HCT116 (cell line): ENCODE data around the gene CXCR5. TPM values are rescaled to one million over a fixed set of nuclear protein-coding genes. Genes with fewer than 3 reads are reported as not detected.

ENCODE experiments used
- ATAC-seq: fragments of 200-7000 bp; cut with Tn5 transposase; 2 replicates; pipeline ENCODE4 v1.9.1; 2020; ENCODE audit warnings: mild to moderate bottlenecking, moderate library complexity
- BruUV-seq: library from RNA; stranded (reverse); fragments of 400-500 nt; replicated peaks from 2 replicates; lab custom pipeline; 2021; lab: Mats Ljungman, UMichigan
- CTCF ChIA-PET: fragments of 300-600 bp; sonication (Branson Sonifier 250); formaldehyde crosslinking; loops from one replicate; lab custom pipeline; 2021; ENCODE audit warnings: antibody characterized with exemption; lab: Charles Lee
- POLR2A ChIA-PET: fragments of 300-600, 350-600 bp; sonication (Branson Sonifier 250); formaldehyde crosslinking; loops from one replicate; lab custom pipeline; 2021; ENCODE audit warnings: antibody characterized with exemption; lab: Charles Lee
- RAD21 ChIA-PET, 2 experiments: fragments of 300-600 bp; sonication (Branson Sonifier 250); formaldehyde crosslinking; loops; one replicate each; lab custom pipeline; 2023; ENCODE audit warnings: low total read pairs in 2 of 2; ENCODE audit not compliant: uncharacterized antibody in 2 of 2, unreplicated experiment in 2 of 2, low non-redundant PET in 1 of 2; lab: Charles Lee
- DNase-seq: peaks from one replicate; pipeline ENCODE4 v3.0.0-alpha.2; 2010; ENCODE audit warnings: low read depth, low spot score
- H2AFZ ChIP-seq: fragments of 200-600 bp; shearing (Covaris generic), sonication (generic); 2 replicates; pipeline ENCODE4 v1.6.1; 2017; ENCODE audit warnings: low read depth, mixed run types, mixed read lengths, antibody characterized with exemption, low read length; ENCODE audit not compliant: poor library complexity, severe bottlenecking
- H3K27ac ChIP-seq: 2 replicates; pipeline ENCODE4 v1.5.1; 2012; ENCODE audit warnings: low read depth, low read length
- H3K27me3 ChIP-seq: fragments of 200-600 bp; sonication (generic); 2 replicates; pipeline ENCODE4 v1.6.1; 2016; ENCODE audit warnings: mixed run types, low read length, mixed read lengths; ENCODE audit not compliant: insufficient read depth
- H3K36me3 ChIP-seq, 2 experiments: fragments of 200-500 bp in 1 of 2; fragments of 200-600 bp in 1 of 2; sonication (Bioruptor generic) in 1 of 2; sonication (generic) in 1 of 2; 2 replicates each; pipeline versions ENCODE4 v1.5.1 to v1.6.1; 2014 to 2016; ENCODE audit warnings: low read length in 2 of 2, inconsistent platforms in 1 of 2, mixed read lengths in 1 of 2, mixed run types in 1 of 2; ENCODE audit not compliant: insufficient read depth in 2 of 2, control insufficient read depth in 1 of 2
- H3K4me1 ChIP-seq, 2 experiments: fragments of 200-600 bp in 1 of 2; sonication (generic) in 1 of 2; 2 replicates each; pipeline versions ENCODE4 v1.5.1 to v1.6.1; 2012 to 2017; ENCODE audit warnings: low read length in 2 of 2, inconsistent platforms in 1 of 2, mild to moderate bottlenecking in 1 of 2, mixed read lengths in 1 of 2, mixed run types in 1 of 2, moderate library complexity in 1 of 2; ENCODE audit not compliant: insufficient read depth in 2 of 2, control insufficient read depth in 1 of 2
- H3K4me2 ChIP-seq: fragments of 200-600 bp; sonication (generic); 2 replicates; pipeline ENCODE4 v1.6.1; 2017; ENCODE audit warnings: mixed run types, low read length, mixed read lengths
- H3K4me3 ChIP-seq, 2 experiments: fragments of 200-600 bp in 1 of 2; sonication (generic) in 1 of 2; replicated peaks in 1 of 2; 2 replicates each; pipeline ENCODE4 v1.5.1; 2011 to 2016; ENCODE audit warnings: low read length in 2 of 2, control low read depth in 1 of 2, low read depth in 1 of 2, mild to moderate bottlenecking in 1 of 2, mixed read lengths in 1 of 2, mixed run types in 1 of 2
- H3K79me2 ChIP-seq: fragments of 200-600 bp; sonication (generic); 2 replicates; pipeline ENCODE4 v1.6.1; 2017; ENCODE audit warnings: mild to moderate bottlenecking, mixed run types, low read length, moderate library complexity, mixed read lengths; ENCODE audit not compliant: insufficient read depth
- H3K9ac ChIP-seq: fragments of 200-600 bp; sonication (generic); 2 replicates; pipeline ENCODE4 v1.6.1; 2016; ENCODE audit warnings: low read length, mixed read lengths
- H3K9me2 ChIP-seq: fragments of 200-600 bp; sonication (generic), shearing (Covaris generic); 2 replicates; pipeline ENCODE4 v1.6.1; 2017; ENCODE audit warnings: mixed run types, mild to moderate bottlenecking, moderate library complexity; ENCODE audit not compliant: insufficient read depth
- H3K9me3 ChIP-seq, 2 experiments: fragments of 200-500 bp in 1 of 2; fragments of 200-600 bp in 1 of 2; sonication (Bioruptor generic) in 1 of 2; sonication (generic) in 1 of 2; 2 replicates each; pipeline ENCODE4 v1.6.1; 2014 to 2017; ENCODE audit warnings: low read length in 2 of 2, mixed read lengths in 2 of 2, inconsistent platforms in 1 of 2, low read depth in 1 of 2, mild to moderate bottlenecking in 1 of 2, mixed run types in 1 of 2, moderate library complexity in 1 of 2; ENCODE audit not compliant: control insufficient read depth in 1 of 2, insufficient read depth in 1 of 2
- H4K20me1 ChIP-seq: fragments of 200-600 bp; sonication (generic), shearing (Covaris generic); 2 replicates; pipeline ENCODE4 v1.6.1; 2017; ENCODE audit warnings: mixed run types, mild to moderate bottlenecking, moderate library complexity; ENCODE audit not compliant: insufficient read depth
- EGR1 ChIP-seq: IDR thresholded peaks from 2 replicates; pipeline ENCODE4 v1.6.1; 2012; ENCODE audit warnings: low read depth
- POLR2A ChIP-seq: IDR thresholded peaks from 2 replicates; pipeline ENCODE4 v1.7.0; 2011; ENCODE audit warnings: borderline replicate concordance; ENCODE audit not compliant: insufficient read depth, insufficient read length; ENCODE audit errors: extremely low read depth
- SIN3A ChIP-seq: IDR thresholded peaks from 2 replicates; pipeline ENCODE4 v1.6.1; 2012; ENCODE audit warnings: low read depth
- SP1 ChIP-seq: IDR thresholded peaks from 2 replicates; pipeline ENCODE4 v1.6.1; 2012; ENCODE audit warnings: low read depth
- TCF7L2 ChIP-seq: IDR thresholded peaks from 2 replicates; pipeline ENCODE4 v1.7.0; 2011; ENCODE audit warnings: borderline replicate concordance, inconsistent platforms; ENCODE audit not compliant: insufficient read depth, insufficient read length; ENCODE audit errors: extremely low read depth
- YY1 ChIP-seq: IDR thresholded peaks from 2 replicates; pipeline ENCODE4 v1.6.1; 2011; ENCODE audit warnings: low read length, low read depth, moderate library complexity, mild to moderate bottlenecking; ENCODE audit not compliant: insufficient replicate concordance; ENCODE audit errors: extremely low read depth
- ZFX ChIP-seq: fragments of 450-650 bp; IDR thresholded peaks from 2 replicates; pipeline ENCODE4 v1.6.1; 2017
- intact Hi-C: fragments of 100-400 bp; cut with micrococcal nuclease; formaldehyde crosslinking; loops from 2 replicates; pipeline ENCODE4 v1.10.0; 2022
- total RNA-seq: library from RNA; stranded (reverse); gene quantifications from one replicate; pipeline ENCODE4 v1.2.1, GENCODE V29; 2021; ENCODE audit not compliant: unreplicated experiment
- TF ChIP-seq, protein P1 (sequence below): IDR thresholded peaks from 2 replicates; pipeline ENCODE4 v1.6.1; 2012; ENCODE audit warnings: low read depth
- TF ChIP-seq, protein P2 (sequence below): IDR thresholded peaks from 2 replicates; pipeline ENCODE4 v1.6.1; 2012
- TF ChIP-seq, protein P3 (sequence below): IDR thresholded peaks from 2 replicates; pipeline ENCODE4 v1.6.1; 2011; ENCODE audit warnings: mild to moderate bottlenecking, low read length, moderate library complexity; ENCODE audit not compliant: insufficient replicate concordance; ENCODE audit errors: extremely low read depth

CXCR5 gene
- total RNA-seq, 1 experiment from 2014 or later: not detected

DNA sequence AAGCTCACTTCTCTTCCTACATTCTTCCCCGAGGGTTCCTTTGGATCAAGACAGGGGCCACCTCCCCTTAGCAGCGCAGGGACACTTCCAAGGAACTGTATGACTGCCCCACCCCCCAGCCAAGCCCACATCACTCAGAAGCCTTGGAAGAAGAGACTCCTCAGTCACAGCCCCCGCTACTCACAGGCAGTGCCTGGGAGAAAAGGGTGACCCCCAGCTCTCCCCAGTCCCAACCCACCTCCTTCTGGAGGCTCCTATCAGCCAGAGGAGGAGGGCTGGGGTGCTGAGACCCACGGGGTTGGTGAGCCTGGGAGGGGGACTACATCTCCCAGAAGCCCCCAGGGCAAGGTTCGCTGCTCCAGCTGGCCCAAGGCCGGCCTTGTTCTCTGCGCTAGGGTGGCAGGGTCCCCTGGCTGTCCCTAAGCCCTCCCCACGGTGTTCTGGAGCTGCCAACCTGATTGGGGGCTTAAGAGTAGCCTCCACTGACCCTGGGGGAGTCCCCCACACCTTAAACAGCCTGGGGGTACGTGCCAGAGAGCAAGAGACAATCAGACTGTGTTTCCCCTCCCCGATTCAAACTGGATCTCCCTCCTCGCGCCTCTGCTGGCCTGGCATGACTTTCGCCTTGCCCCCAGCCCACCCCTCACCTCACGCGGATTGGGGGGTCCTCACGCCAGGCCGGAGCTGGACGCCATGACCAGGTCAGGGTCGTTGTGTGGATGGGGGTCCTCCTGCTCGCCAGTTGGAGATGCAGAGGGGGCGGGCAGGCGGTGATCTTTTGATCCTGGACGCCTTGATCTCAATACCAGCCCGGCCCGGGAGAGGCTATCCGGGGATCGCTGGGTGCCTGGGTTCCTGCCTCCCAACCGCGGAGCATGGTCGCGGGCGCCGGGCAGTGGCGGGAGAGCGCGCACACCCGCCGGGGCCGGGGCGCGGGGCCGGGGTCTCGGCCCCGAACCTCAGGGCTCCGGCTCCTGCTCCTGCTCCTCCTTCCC lies 41.2 kb downstream of the CXCR5 start:
- H3K79me2 ChIP-seq: peaks cover 56% of the 10 kb centered on the region
- DNase-seq: no peak
- TF ChIP-seq YY1 (no peak), SIN3A (no peak), EGR1 (no peak), POLR2A (no peak), TCF7L2 (peak; percentile 89), ZFX (0 out of 2 replicates have a peak, but pooled peaks have one; percentile 39), SP1 (no peak)
- TF ChIP-seq, protein P1, sequence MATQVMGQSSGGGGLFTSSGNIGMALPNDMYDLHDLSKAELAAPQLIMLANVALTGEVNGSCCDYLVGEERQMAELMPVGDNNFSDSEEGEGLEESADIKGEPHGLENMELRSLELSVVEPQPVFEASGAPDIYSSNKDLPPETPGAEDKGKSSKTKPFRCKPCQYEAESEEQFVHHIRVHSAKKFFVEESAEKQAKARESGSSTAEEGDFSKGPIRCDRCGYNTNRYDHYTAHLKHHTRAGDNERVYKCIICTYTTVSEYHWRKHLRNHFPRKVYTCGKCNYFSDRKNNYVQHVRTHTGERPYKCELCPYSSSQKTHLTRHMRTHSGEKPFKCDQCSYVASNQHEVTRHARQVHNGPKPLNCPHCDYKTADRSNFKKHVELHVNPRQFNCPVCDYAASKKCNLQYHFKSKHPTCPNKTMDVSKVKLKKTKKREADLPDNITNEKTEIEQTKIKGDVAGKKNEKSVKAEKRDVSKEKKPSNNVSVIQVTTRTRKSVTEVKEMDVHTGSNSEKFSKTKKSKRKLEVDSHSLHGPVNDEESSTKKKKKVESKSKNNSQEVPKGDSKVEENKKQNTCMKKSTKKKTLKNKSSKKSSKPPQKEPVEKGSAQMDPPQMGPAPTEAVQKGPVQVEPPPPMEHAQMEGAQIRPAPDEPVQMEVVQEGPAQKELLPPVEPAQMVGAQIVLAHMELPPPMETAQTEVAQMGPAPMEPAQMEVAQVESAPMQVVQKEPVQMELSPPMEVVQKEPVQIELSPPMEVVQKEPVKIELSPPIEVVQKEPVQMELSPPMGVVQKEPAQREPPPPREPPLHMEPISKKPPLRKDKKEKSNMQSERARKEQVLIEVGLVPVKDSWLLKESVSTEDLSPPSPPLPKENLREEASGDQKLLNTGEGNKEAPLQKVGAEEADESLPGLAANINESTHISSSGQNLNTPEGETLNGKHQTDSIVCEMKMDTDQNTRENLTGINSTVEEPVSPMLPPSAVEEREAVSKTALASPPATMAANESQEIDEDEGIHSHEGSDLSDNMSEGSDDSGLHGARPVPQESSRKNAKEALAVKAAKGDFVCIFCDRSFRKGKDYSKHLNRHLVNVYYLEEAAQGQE: no peak
- TF ChIP-seq, protein P2, sequence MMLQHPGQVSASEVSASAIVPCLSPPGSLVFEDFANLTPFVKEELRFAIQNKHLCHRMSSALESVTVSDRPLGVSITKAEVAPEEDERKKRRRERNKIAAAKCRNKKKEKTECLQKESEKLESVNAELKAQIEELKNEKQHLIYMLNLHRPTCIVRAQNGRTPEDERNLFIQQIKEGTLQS: no peak
- TF ChIP-seq, protein P3, sequence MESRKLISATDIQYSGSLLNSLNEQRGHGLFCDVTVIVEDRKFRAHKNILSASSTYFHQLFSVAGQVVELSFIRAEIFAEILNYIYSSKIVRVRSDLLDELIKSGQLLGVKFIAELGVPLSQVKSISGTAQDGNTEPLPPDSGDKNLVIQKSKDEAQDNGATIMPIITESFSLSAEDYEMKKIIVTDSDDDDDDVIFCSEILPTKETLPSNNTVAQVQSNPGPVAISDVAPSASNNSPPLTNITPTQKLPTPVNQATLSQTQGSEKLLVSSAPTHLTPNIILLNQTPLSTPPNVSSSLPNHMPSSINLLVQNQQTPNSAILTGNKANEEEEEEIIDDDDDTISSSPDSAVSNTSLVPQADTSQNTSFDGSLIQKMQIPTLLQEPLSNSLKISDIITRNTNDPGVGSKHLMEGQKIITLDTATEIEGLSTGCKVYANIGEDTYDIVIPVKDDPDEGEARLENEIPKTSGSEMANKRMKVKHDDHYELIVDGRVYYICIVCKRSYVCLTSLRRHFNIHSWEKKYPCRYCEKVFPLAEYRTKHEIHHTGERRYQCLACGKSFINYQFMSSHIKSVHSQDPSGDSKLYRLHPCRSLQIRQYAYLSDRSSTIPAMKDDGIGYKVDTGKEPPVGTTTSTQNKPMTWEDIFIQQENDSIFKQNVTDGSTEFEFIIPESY: no peak
- H2AFZ ChIP-seq: no peak overlapping the region
- peak overlapping the region; percentile 95 for H3K9ac ChIP-seq
- RAD21 ChIA-PET: interaction anchor here (0.8 to 1.6 kb wide), 5 partner anchors 13 to 16 kb away, joined by 3 to 7 read pairs (median 4); no protein-coding TSS in a partner anchor
- H3K9me3 ChIP-seq: no peaks in the 10 kb centered on the region
- no peaks in the 10 kb centered on the region for H3K27me3 ChIP-seq
- intact Hi-C loops: no loop called here
- H3K4me1 ChIP-seq: peaks cover 59 to 82% of the 10 kb centered on the region in 2 experiments
- no peaks in the 10 kb centered on the region for H4K20me1 ChIP-seq
- peak overlapping the region; percentile 100 for H3K27ac ChIP-seq
- H3K9me2 ChIP-seq: no peaks in the 10 kb centered on the region
- H3K4me3 ChIP-seq: peak overlapping the region; percentile 96
- H3K36me3 ChIP-seq: no peaks in the 10 kb centered on the region; a peak in 1 of 4 replicates
- CTCF ChIA-PET: interaction anchor here (1.0 to 6.6 kb wide), 3 partner anchors 12 to 235 kb away, joined by 4 to 150 read pairs (median 7); no protein-coding TSS in a partner anchor
- no peak for ATAC-seq
- H3K4me2 ChIP-seq: peak overlapping the region; percentile 100
- POLR2A ChIA-PET: interaction anchor here (1.7 kb wide), 1 partner anchor 135 kb away, joined by 5 read pairs; no protein-coding TSS in a partner anchor
- BruUV-seq: TSS peak; percentile 45
